RKO (cell line): ENCODE data around the gene PTPRT.

Experiments
- DNase-seq: peaks from one replicate; pipeline ENCODE4 v3.0.0-alpha.2; 2016; ENCODE audit warnings: low spot score

The PTPRT gene

GRCh38 chr20:42549496-42549895 lies 640.2 kb downstream of the PTPRT start:
- DNase-seq: no peak

- DNase-seq: no peak
These were observed 644.8 kb downstream of the PTPRT start for GRCh38 chr20:42544926-42545325.

- no peak for DNase-seq
These were observed 656.9 kb downstream of the PTPRT start for GRCh38 chr20:42532831-42533230.

- no peak for DNase-seq
These were observed 658.2 kb downstream of the PTPRT start for GRCh38 chr20:42531508-42531961.

- DNase-seq: peak; percentile 70
These were observed 658.8 kb downstream of the PTPRT start for GRCh38 chr20:42530855-42531448.

DNA sequence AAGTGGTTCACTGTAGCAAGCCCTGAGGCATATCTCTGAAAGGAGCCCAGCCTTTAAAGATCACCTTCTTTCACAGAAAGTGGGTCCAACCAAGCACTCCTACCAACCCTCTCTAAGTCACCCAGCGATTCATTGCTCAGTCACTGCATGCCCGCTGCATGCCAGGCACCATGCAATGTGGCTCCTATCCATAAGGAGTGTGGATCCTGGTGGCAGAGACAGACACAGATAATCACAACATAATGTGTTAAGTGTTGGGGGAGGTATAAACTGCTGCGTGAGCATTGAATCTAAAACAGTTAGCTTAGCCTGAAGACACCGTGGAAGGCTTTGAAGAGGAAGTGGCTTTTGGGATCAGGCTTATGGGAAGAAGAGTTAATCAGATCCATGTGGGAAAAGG lies 659.5 kb downstream of the PTPRT start:
- DNase-seq: no peak

- no peak for DNase-seq
These were observed 665.6 kb downstream of the PTPRT start for GRCh38 chr20:42524058-42524457.

GRCh38 chr20:42516692-42517091 lies 673.0 kb downstream of the PTPRT start:
- DNase-seq: no peak

GRCh38 chr20:42510686-42511085 lies 679.0 kb downstream of the PTPRT start:
- no peak for DNase-seq

DNA sequence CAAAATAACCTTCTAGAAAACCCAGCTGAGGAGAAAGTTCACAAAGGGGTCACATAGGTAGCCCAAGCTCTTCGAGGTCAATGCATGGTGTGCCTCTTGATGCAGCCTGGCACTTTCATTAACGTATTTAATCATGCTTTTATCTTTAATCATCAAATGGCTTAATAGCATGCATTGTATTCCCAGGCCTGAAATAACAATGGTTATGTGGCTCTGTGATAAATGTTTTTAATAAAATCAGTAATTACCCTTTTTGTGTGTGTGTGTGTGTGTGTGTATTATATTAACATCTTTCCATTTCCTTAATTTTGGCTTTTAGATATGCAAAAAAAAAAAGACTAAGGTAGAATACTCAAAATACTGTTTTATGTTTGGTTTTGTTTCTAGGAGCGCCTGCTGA lies 681.8 kb downstream of the PTPRT start:
- DNase-seq: no peak

DNA sequence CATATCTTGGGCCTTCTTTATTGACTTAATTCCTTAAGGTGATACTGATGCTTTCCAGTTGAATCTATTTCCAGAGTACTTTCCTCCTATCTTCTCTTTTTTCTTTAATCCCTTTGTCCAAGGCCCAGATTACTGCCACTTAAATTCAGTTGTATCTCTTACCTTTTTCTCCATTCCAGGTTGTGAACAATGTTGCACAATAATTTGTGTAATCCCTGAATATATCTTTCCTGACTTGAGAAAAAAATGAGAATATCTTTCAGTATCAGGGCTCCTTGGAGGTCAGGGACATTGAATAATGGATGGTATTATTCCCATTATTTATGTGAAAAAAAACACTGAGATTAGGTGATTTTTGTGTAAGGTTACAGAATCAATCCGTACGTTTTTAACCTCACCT lies 683.3 kb downstream of the PTPRT start:
- no peak for DNase-seq

DNA sequence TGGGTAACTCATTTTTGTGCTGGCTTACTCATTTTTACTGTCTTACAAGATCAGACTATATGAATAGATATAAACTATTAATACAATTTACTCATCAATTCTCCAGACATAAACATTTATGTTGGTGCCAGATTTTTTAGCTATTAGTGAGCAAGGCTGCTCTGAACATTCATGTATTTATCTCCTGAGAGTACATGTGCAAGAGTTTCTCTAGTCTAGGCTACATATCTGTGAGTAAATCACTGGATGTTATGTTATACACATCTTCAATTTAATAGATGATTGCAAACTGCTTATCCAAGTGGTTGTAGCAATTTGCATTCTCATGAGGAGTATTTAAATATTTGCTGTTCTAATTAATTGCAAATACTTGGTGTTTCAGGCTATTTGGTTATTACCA lies 687.1 kb downstream of the PTPRT start:
- no peak for DNase-seq

- no peak for DNase-seq
These were observed 693.1 kb downstream of the PTPRT start for GRCh38 chr20:42496595-42496994.

GRCh38 chr20:42494290-42494689 lies 695.4 kb downstream of the PTPRT start:
- peak; percentile 3 for DNase-seq

GRCh38 chr20:42493001-42493400 lies 696.7 kb downstream of the PTPRT start:
- no peak for DNase-seq

DNA sequence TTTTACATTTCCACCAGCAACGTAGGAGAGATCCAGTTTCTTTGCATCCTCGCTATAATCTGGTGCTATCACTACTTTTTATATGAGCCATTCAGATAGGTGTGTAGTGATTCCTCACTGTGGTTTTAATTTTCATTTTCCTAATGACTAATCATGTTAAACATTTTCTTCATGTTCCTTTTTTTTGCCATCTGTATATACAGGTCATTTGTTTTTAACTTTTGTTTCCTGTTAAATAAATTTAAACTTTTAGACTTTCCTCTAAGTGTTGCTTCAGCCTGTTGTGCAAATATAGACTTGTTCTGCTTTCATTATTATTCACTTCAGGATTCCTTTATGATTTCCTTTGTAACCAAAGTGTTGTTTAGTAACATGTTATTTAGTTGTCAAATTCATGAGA lies 697.4 kb downstream of the PTPRT start:
- no peak for DNase-seq

DNA sequence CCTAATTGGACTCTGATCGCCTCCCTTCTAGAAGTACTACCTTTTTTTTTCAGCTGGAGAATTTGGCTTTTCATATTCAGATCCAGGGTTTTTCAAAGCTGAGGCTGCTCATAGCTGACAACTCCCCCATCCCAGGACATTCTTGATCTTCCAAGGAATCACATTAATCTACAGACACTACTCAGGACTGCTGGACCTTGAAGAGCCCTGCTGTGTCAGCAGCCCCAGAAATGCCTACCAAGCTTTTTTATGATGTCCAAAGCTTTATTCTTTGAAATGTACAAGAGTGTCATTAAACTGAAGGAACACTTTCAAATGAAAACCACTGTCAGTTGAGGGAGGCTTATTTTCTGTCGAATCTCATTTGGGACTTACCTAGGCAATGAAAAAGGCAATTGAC lies 704.1 kb downstream of the PTPRT start:
- no peak for DNase-seq

GRCh38 chr20:42484790-42485375 lies 704.8 kb downstream of the PTPRT start:
- DNase-seq: no peak

GRCh38 chr20:42484335-42484734 lies 705.4 kb downstream of the PTPRT start:
- no peak for DNase-seq

DNA sequence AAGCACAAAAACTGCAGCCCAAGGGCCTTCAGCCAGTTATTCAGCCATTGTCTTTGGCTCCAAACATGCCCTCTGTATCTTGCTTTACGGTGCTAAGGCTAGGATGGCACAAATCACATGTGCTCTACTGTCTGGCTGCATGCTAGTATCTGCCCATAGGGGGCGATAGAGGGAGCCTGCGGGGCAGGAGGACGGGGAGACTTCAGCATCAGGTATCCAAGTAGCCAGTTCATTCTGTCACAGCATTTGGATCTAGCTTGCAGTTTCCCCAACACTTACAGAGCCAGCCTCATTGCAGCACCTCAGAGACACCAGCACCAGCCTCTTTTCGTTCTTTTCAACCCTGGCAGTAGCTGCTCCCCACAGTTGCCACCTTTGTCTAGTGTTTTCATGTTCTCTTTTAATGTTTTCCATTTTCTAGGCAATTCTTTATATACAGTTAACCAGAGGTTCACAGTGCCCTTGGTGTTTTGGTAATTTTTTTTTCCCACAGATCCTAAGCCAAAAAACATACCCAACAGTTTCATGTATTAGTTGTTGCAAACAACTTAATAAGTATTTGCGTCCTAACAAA lies 705.9 kb downstream of the PTPRT start:
- peak; percentile 33 for DNase-seq

GRCh38 chr20:42482808-42483207 lies 706.9 kb downstream of the PTPRT start:
- DNase-seq: no peak

- no peak for DNase-seq
These were observed 713.9 kb downstream of the PTPRT start for GRCh38 chr20:42475773-42476172.

- DNase-seq: no peak
These were observed 715.1 kb downstream of the PTPRT start for GRCh38 chr20:42474646-42475045.

DNA sequence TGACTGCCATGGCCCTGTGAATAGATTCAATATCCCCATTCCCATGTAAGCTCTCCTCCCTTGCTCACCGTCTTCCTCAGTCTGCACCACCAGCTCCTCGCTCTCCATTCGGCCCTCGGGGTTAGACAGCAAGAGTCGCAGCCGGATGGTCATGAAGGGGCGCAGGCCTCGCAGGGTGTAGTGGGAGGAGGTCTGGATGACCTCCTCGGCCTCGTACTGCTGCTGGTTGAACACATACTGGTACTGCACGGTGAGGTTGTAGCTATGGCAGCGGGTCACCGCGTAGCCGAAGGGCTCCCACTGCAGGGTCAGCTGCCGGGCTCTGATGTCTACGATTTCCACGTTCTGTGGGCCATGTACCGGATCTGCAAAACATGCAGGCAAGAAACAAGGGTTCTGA lies 717.5 kb downstream of the PTPRT start:
- DNase-seq: no peak
